HFFc6 (cell line): ENCODE measurements around the gene ZNF683. TPM values are rescaled to one million over a fixed set of nuclear protein-coding genes. Genes with fewer than 3 reads are reported as not detected.

Source experiments
- DNase-seq: peaks from one replicate; pipeline ENCODE4 v3.0.0-alpha.2; 2018
- H3K27ac Mint-ChIP-seq: 2 replicates; pipeline ENCODE4 v1.8.0; 2020; ENCODE audit warnings: mild to moderate bottlenecking, mixed read lengths
- H3K27me3 Mint-ChIP-seq: 2 replicates; pipeline ENCODE4 v1.8.0; 2021; ENCODE audit warnings: mild to moderate bottlenecking, moderate library complexity, mixed read lengths; ENCODE audit not compliant: insufficient read depth
- H3K36me3 Mint-ChIP-seq: 2 replicates; pipeline ENCODE4 v1.8.0; 2021; ENCODE audit warnings: low read depth, mixed read lengths
- H3K4me1 Mint-ChIP-seq: 2 replicates; pipeline ENCODE4 v1.8.0; 2020; ENCODE audit warnings: low read depth, mixed read lengths
- H3K4me3 Mint-ChIP-seq: 2 replicates; pipeline ENCODE4 v1.8.0; 2020; ENCODE audit warnings: mild to moderate bottlenecking, moderate library complexity, mixed read lengths
- H3K9me3 Mint-ChIP-seq: 2 replicates; pipeline ENCODE4 v1.8.0; 2020; ENCODE audit warnings: mild to moderate bottlenecking, mixed read lengths
- CTCF ChIP-seq: fragments of 200-600 bp; sonication (generic); IDR thresholded peaks from 2 replicates; pipeline ENCODE4 v1.5.0; 2021; ENCODE audit warnings: antibody characterized with exemption, mild to moderate bottlenecking
- total RNA-seq, 6 experiments: library from RNA; stranded (reverse); fragmentation: NEBNext Ultra II Directional; extraction: Animal tissue kit (Norgen Biotek cat#: 25700); gene quantifications; 2 replicates in 1 of 6; 3 replicates in 5 of 6; pipeline ENCODE4 v1.2.3, GENCODE V29; 2021

Gene ZNF683
- total RNA-seq, 6 experiments from 2014 or later: not detected

- TF ChIP-seq CTCF: peak; percentile 91
- Mint-ChIP-seq H3K4me3 (peak overlapping the region; percentile 71), H3K9me3 (no peaks in the 10 kb centered on the region), H3K36me3 (no peaks in the 10 kb centered on the region), H3K27ac (peak overlapping the region; percentile 26; the same call in 1 of the 2 replicates), H3K27me3 (peaks cover 10% of the 10 kb centered on the region; the same call in 1 of the 2 replicates), H3K4me1 (peaks cover 8% of the 10 kb centered on the region)
- DNase-seq: peak; percentile 80
Observed at GRCh38 chr1:26321315-26322041, 51.1 kb downstream of the ZNF683 start.

GRCh38 chr1:26320896-26321295 lies 51.7 kb downstream of the ZNF683 start:
- Mint-ChIP-seq H3K4me3 (no peak overlapping the region), H3K27ac (no peak overlapping the region), H3K36me3 (no peaks in the 10 kb centered on the region), H3K4me1 (peaks cover 8% of the 10 kb centered on the region), H3K27me3 (peaks cover 10% of the 10 kb centered on the region; the same call in 1 of the 2 replicates), H3K9me3 (no peaks in the 10 kb centered on the region)
- no peak for TF ChIP-seq CTCF
- no peak for DNase-seq

GRCh38 chr1:26318338-26319064 lies 54.0 kb downstream of the ZNF683 start:
- Mint-ChIP-seq H3K36me3 (no peaks in the 10 kb centered on the region), H3K4me1 (peaks cover 14% of the 10 kb centered on the region), H3K27ac (no peak overlapping the region)

GRCh38 chr1:26317612-26318337 lies 54.8 kb downstream of the ZNF683 start, which contains the start of gene CD52:
TSS of gene CD52 (plus strand) at chr1:26317958. CDS start at chr1:26318018, 60 bp downstream.
- Mint-ChIP-seq H3K4me3 (no peak within 1 kb of the TSS), H3K27me3 (peaks cover 20% of the 10 kb centered on the region), H3K9me3 (no peaks in the 10 kb centered on the region), H3K27ac (no peak within 1 kb of the TSS), H3K36me3 (no peaks in the 10 kb centered on the region), H3K4me1 (peaks cover 14% of the 10 kb centered on the region)
- no peak for TF ChIP-seq CTCF
- DNase-seq: no peak

More at GRCh38 chr1:26318338-26319064, 54.0 kb downstream of the ZNF683 start:
- H3K9me3 Mint-ChIP-seq: no peaks in the 10 kb centered on the region
- H3K27me3 Mint-ChIP-seq: peaks cover 14% of the 10 kb centered on the region
- H3K4me3 Mint-ChIP-seq: no peak overlapping the region
- no peak for TF ChIP-seq CTCF
- no peak for DNase-seq

- no peak for TF ChIP-seq CTCF
- Mint-ChIP-seq H3K27ac (no peak overlapping the region), H3K36me3 (no peaks in the 10 kb centered on the region), H3K27me3 (peaks cover 20% of the 10 kb centered on the region), H3K9me3 (no peaks in the 10 kb centered on the region), H3K4me3 (no peak overlapping the region), H3K4me1 (peaks cover 14% of the 10 kb centered on the region)
- no peak for DNase-seq
Observed at GRCh38 chr1:26317146-26317545, 55.4 kb downstream of the ZNF683 start.
